ENCODE measurements around the gene SNAPC4.

The SNAPC4 gene

GRCh38 chr9:136403915-136404800 lies 4.2 kb upstream of the SNAPC4 start:
- H3K9me3 ChIP-seq (ENCODE audit: severe bottlenecking), result no peaks in the 10 kb centered on the region
- peak; percentile 48 for DNase-seq (ENCODE audit: low spot score)
- H3K27ac ChIP-seq (ENCODE audit: poor library complexity, severe bottlenecking), result no peak overlapping the region
- TF ChIP-seq CTCF (IDR thresholded peaks at IDR 0.05; ENCODE audit: poor library complexity, severe bottlenecking), result no peak
- H3K4me1 ChIP-seq (ENCODE audit: insufficient read depth, poor library complexity, severe bottlenecking), result no peaks in the 10 kb centered on the region
- ATAC-seq (ENCODE audit: low read depth), result no peak
- H3K4me3 ChIP-seq (ENCODE audit: severe bottlenecking), result no peak overlapping the region
- peaks cover 55% of the 10 kb centered on the region for H3K36me3 ChIP-seq (ENCODE audit: low read depth)
- H3K27me3 ChIP-seq (ENCODE audit: insufficient read depth, poor library complexity, severe bottlenecking), result no peaks in the 10 kb centered on the region

DNA sequence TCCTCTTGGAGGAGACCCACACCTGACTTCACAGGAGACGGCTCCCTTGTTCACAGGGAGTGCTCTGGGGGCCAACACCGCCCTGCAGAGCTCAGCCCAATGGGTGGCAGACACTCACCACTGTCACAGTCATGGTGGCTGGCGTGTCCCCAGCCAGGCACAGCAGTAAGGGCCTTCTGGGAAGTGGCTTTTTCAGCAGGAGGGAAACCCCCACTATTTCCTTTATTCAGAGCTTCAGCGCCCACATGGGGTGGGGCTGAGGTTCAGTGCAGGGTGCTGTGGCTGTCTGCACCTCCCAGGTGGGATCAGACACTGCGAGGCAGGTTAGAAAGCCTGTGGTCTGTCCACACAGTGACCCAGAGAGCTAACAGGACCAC lies 3.6 kb upstream of the SNAPC4 start:
- TF ChIP-seq CTCF (IDR thresholded peaks at IDR 0.05; ENCODE audit: poor library complexity, severe bottlenecking), result no peak
- no peaks in the 10 kb centered on the region for H3K9me3 ChIP-seq (ENCODE audit: severe bottlenecking)
- DNase-seq (ENCODE audit: low spot score) (no peak), ATAC-seq (ENCODE audit: low read depth) (no peak)
- H3K36me3 ChIP-seq (ENCODE audit: low read depth), result peaks cover 54% of the 10 kb centered on the region
- no peaks in the 10 kb centered on the region for H3K27me3 ChIP-seq (ENCODE audit: insufficient read depth, poor library complexity, severe bottlenecking)
- H3K27ac ChIP-seq (ENCODE audit: poor library complexity, severe bottlenecking), result no peak overlapping the region
- no peaks in the 10 kb centered on the region for H3K4me1 ChIP-seq (ENCODE audit: insufficient read depth, poor library complexity, severe bottlenecking)
- H3K4me3 ChIP-seq (ENCODE audit: severe bottlenecking), result no peak overlapping the region

- no peak overlapping the region for H3K4me3 ChIP-seq (ENCODE audit: severe bottlenecking)
- DNase-seq (ENCODE audit: low spot score), result no peak
- H3K27me3 ChIP-seq (ENCODE audit: insufficient read depth, poor library complexity, severe bottlenecking), result no peaks in the 10 kb centered on the region
- H3K36me3 ChIP-seq (ENCODE audit: low read depth), result peaks cover 52% of the 10 kb centered on the region
- TF ChIP-seq CTCF (IDR thresholded peaks at IDR 0.05; ENCODE audit: poor library complexity, severe bottlenecking), result no peak
- no peaks in the 10 kb centered on the region for H3K4me1 ChIP-seq (ENCODE audit: insufficient read depth, poor library complexity, severe bottlenecking)
- no peaks in the 10 kb centered on the region for H3K9me3 ChIP-seq (ENCODE audit: severe bottlenecking)
- no peak overlapping the region for H3K27ac ChIP-seq (ENCODE audit: poor library complexity, severe bottlenecking)
- no peak for ATAC-seq (ENCODE audit: low read depth)
Measured at GRCh38 chr9:136402067-136402466, 2.1 kb upstream of the SNAPC4 start.

DNA sequence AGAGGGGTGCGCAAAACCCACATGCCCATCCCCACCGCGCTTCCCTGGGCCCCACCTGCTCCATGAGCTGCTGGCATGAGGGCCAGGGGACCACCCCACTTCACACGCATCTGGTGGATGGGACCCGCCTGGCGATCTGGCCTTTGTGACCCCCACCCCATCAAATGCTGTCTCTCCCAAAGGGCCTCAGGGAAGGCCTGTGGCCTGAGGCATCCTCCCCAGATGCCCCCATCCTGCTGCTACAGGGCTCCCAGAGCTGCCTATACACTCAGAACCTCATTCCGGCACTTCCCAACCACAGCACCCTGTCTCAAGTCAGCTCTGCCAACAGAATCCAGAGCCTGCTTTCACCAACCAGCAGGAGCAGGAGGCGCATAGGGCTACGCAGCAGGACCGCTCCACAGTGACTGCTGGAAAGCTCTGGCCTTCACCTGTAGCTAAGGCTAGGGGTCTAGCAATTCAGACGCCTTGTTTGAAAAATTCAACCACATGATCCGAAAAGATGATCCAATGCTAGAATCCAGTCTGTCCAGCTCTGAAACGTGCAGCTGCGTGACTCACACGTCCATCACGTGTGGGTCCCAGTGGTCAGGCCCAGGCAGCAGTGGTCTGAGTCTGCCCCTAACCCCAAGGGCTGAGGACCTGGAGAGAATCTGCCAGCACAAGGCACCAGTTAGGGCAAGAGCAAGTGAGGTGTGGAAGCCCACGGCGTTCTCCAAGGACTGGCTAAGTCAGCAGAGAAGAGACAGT lies 1.4 kb upstream of the SNAPC4 start:
- Histone ChIP-seq H3K36me3 (ENCODE audit: low read depth) (peaks cover 52% of the 10 kb centered on the region), H3K9me3 (ENCODE audit: severe bottlenecking) (no peaks in the 10 kb centered on the region), H3K27ac (ENCODE audit: poor library complexity, severe bottlenecking) (no peak overlapping the region), H3K27me3 (ENCODE audit: insufficient read depth, poor library complexity, severe bottlenecking) (no peaks in the 10 kb centered on the region), H3K4me3 (ENCODE audit: severe bottlenecking) (no peak overlapping the region), H3K4me1 (ENCODE audit: insufficient read depth, poor library complexity, severe bottlenecking) (no peaks in the 10 kb centered on the region)
- ATAC-seq (ENCODE audit: low read depth) (no peak), DNase-seq (ENCODE audit: low spot score) (no peak)
- no peak for TF ChIP-seq CTCF (IDR thresholded peaks at IDR 0.05; ENCODE audit: poor library complexity, severe bottlenecking)

Measured in RWPE2 (cell line).